CD4-positive, alpha-beta T cell treated with Interleukin-4 for 1 hour (primary cell): ENCODE results near the gene BNIP3.

Experiments used
- DNase-seq, 2 donors: peaks; one replicate each; pipeline ENCODE4 v3.0.0-alpha.2; 2020 to 2022

The BNIP3 gene

GRCh38 chr10:131981429-131982184, at the start of gene BNIP3:
Gene BNIP3 (minus strand): TSS chr10:131981923. CDS start chr10:131981806, 117 bp downstream.
- DNase-seq: peak; percentile 95

- DNase-seq: no peak
Measured at GRCh38 chr10:132030898-132031463, 49.3 kb upstream of the BNIP3 start.

GRCh38 chr10:132028706-132029105, 47.0 kb upstream of the BNIP3 start:
- no peak for DNase-seq

- no peak for DNase-seq
Measured at GRCh38 chr10:132027423-132027983, 45.8 kb upstream of the BNIP3 start.

GRCh38 chr10:132023092-132023811, 41.5 kb upstream of the BNIP3 start:
- DNase-seq: peak; percentile 69 to 72

GRCh38 chr10:132022241-132022640, 40.5 kb upstream of the BNIP3 start:
- DNase-seq: no peak

GRCh38 chr10:132021504-132022143, 39.9 kb upstream of the BNIP3 start:
- no peak for DNase-seq

- DNase-seq: no peak
Measured at GRCh38 chr10:132021046-132021445, 39.3 kb upstream of the BNIP3 start.

- no peak for DNase-seq
Measured at GRCh38 chr10:132020456-132020855, 38.7 kb upstream of the BNIP3 start.

GRCh38 chr10:132019366-132019765, 37.6 kb upstream of the BNIP3 start:
- DNase-seq: no peak

- no peak for DNase-seq
Measured at GRCh38 chr10:132018446-132018845, 36.7 kb upstream of the BNIP3 start.

- DNase-seq: no peak
Measured at GRCh38 chr10:132016514-132016913, 34.8 kb upstream of the BNIP3 start.

GRCh38 chr10:132011445-132011844, 29.7 kb upstream of the BNIP3 start:
- no peak for DNase-seq

GRCh38 chr10:132011024-132011423, 29.3 kb upstream of the BNIP3 start:
- no peak for DNase-seq

- DNase-seq: no peak
Measured at GRCh38 chr10:132010483-132010882, 28.8 kb upstream of the BNIP3 start.

GRCh38 chr10:132009575-132009974, 27.9 kb upstream of the BNIP3 start:
- DNase-seq: no peak

- DNase-seq: no peak
Measured at GRCh38 chr10:132007681-132008080, 26.0 kb upstream of the BNIP3 start.

- no peak for DNase-seq
Measured at GRCh38 chr10:132006966-132007365, 25.2 kb upstream of the BNIP3 start.

GRCh38 chr10:132005147-132005546, 23.4 kb upstream of the BNIP3 start:
- no peak for DNase-seq

- DNase-seq: no peak
Measured at GRCh38 chr10:132004052-132004451, 22.3 kb upstream of the BNIP3 start.

GRCh38 chr10:132003282-132003924, 21.7 kb upstream of the BNIP3 start:
- no peak for DNase-seq

GRCh38 chr10:132002004-132002403, 20.3 kb upstream of the BNIP3 start:
- no peak for DNase-seq
